ENCODE results near the gene TEX29. TPM values are rescaled to one million over a fixed set of nuclear protein-coding genes. Genes with fewer than 3 reads are reported as not detected.
A peak's percentile ranks its signal among the peaks of the same experiment; 100 is the strongest.

Gene TEX29
- total RNA-seq: under 1 TPM; 0.51 to 0.80 TPM

DNA sequence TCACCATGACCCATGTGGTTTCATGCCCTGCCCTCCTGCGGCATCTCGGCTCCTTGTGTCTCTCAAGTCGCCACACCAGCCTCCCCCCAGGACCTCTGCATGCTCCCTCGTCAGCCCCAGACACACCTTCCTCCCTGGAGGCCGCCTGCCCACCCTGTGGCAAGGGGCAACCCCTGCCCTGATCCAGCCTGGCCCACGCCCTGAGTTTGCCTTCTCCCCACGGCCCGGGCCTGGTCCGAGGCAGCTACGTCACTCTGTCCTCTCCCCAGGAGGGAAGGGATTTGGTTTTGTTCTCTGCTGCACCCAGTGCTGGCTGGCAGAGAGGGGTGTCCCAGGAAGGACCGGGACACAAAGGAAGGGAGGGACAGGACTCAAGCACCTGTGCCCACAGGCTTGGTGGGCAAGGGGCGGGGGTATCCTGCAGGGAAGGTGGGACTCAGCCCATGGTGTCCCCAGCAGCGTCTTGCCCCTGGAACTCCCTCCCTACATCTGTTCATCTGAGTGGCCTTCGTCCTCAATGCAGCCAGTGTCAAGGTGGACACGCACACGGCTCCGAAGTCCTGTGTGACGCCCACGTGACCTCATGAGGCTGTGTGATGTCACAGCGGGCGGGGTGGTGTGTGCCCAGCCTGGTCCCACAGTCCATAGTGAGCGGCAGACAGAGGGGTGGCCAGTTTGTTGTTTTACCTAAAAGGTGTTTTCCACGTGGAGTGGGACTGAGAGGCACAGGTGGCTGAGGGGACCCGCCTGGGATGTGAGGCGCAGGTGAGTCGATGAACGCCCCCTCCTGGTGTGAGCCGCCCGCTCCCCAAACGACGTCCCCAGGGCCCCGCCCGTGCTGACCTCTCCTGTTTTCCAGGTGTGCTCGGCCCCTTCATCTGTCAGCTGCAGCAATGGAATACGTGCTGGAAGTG lies at the start of gene TEX29:
Gene TEX29 (plus strand): TSS at position 645 of the 914 bp plus-strand sequence. CDS start 249 bp downstream, at position 894.
- H3K27ac Mint-ChIP-seq: no peak within 1 kb of the TSS
- no peak for ATAC-seq (ENCODE audit: low read depth)
- H3K9me3 Mint-ChIP-seq: no peaks in the 10 kb centered on the region
- H3K4me3 Mint-ChIP-seq: no peak within 1 kb of the TSS
- POLR2A ChIA-PET: no interaction called here
- H3K4me1 Mint-ChIP-seq: no peaks in the 10 kb centered on the region
- H3K27me3 Mint-ChIP-seq: no peaks in the 10 kb centered on the region
- DNase-seq: no peak
- H3K36me3 Mint-ChIP-seq: peaks cover 2% of the 10 kb centered on the region

DNA sequence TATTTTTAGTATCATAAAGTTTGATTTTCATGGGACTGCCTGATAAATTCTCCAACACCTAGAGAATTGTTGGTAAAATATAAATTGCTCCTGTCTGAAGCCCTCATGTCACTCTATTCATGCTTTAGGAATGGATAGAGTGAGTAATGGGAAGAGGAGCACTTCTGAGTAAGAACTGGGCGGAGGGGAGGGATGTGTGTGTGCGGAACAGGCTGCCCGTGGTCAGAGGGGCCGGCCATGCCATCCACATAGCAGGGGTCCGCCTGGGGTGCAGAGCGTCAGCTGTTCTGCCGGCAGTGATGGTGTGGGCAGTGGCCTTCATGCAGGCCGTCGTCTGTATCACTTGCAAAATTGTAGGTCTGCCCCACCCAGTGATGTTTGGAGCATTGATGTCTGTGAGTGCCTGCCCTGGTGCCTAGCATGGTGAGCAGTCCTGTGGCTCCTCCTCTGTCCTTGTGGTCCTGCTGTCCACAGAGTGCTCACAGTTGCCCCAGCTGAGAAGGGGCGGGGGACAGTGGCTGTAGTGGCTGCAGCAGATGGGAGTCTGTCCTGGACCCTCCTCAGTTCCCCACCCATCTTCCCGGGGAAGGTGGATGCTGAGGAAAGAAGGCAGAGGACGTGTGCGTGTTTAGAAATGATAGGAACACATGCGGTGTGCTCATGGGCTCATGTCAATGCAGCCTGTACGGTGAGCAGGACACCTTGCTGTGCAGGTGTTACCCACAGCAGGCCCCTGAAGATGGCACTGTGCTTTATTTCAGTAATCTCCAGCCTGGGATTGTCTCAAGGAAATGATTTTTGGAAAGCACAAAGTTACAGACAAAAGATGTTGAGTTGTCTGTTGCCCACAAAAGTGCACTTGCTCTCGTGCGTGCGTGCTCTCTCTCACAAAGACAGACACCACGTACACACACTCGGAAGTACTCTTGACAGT lies 49.4 kb upstream of the TEX29 start:
- peaks cover 11% of the 10 kb centered on the region for H3K36me3 Mint-ChIP-seq
- H3K9me3 Mint-ChIP-seq: no peaks in the 10 kb centered on the region
- DNase-seq (no peak), ATAC-seq (ENCODE audit: low read depth) (no peak)
- H3K27me3 Mint-ChIP-seq: no peaks in the 10 kb centered on the region
- H3K27ac Mint-ChIP-seq: peak overlapping the region; percentile 26
- no peak overlapping the region for H3K4me3 Mint-ChIP-seq
- POLR2A ChIA-PET: no interaction called here
- peaks cover 4% of the 10 kb centered on the region for H3K4me1 Mint-ChIP-seq

DNA sequence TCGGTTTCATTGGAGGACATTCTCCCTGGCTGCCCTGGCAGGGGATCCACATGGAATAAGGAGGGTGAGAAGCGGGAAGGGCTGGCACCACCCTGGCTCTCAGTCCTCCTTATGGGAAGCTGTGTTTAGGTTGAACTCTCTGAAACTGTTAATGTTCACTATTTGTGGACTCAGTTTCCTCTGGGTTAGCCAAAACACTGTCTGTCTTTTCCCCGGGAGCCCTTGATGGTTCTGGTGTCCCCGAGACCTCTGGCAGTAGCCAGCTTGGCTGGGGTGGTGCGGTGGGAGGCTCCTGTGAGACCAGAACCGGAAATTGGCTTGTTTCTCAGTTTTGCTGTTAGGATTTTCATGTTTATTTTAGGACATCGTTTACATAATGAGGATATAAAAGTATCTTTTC lies 48.3 kb upstream of the TEX29 start:
- H3K4me1 Mint-ChIP-seq: peaks cover 4% of the 10 kb centered on the region
- H3K27ac Mint-ChIP-seq: no peak overlapping the region
- H3K36me3 Mint-ChIP-seq: peaks cover 11% of the 10 kb centered on the region
- H3K4me3 Mint-ChIP-seq: no peak overlapping the region
- POLR2A ChIA-PET: no interaction called here
- H3K9me3 Mint-ChIP-seq: no peaks in the 10 kb centered on the region
- H3K27me3 Mint-ChIP-seq: no peaks in the 10 kb centered on the region
- ATAC-seq (ENCODE audit: low read depth): no peak
- DNase-seq: no peak

GRCh38 chr13:111275382-111275781 lies 45.1 kb upstream of the TEX29 start:
- Mint-ChIP-seq H3K9me3 (no peaks in the 10 kb centered on the region), H3K4me1 (peaks cover 6% of the 10 kb centered on the region), H3K27ac (no peak overlapping the region), H3K4me3 (no peak overlapping the region), H3K36me3 (peaks cover 11% of the 10 kb centered on the region), H3K27me3 (no peaks in the 10 kb centered on the region)
- POLR2A ChIA-PET: no interaction called here
- DNase-seq: no peak
- no peak for ATAC-seq (ENCODE audit: low read depth)

GRCh38 chr13:111275995-111276618 lies 44.3 kb upstream of the TEX29 start:
- ATAC-seq (ENCODE audit: low read depth): no peak

DNA sequence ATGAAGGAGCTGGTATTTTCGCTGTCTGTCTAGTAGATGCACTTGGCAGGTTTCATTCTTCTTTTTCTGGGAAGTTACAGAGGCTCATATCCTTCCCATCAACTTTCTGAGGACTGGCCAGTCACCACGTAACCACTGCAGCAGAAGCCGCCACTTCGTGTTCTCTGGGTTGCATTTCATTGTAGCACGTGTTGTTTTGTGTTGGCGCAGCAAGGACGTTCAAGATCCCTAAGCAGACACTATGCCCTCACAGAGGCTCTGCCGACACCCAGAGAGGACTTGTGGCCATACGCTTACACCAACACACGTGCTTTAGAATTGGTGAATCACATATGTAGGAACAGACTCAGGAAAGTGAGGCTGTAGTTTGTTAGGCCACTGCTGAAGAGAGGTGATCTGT lies 42.2 kb upstream of the TEX29 start:
- DNase-seq (no peak), ATAC-seq (ENCODE audit: low read depth) (no peak)
- Mint-ChIP-seq H3K36me3 (peaks cover 10% of the 10 kb centered on the region), H3K27ac (no peak overlapping the region), H3K9me3 (no peaks in the 10 kb centered on the region), H3K27me3 (no peaks in the 10 kb centered on the region), H3K4me3 (no peak overlapping the region), H3K4me1 (peaks cover 6% of the 10 kb centered on the region)
- POLR2A ChIA-PET: no interaction called here

More at GRCh38 chr13:111275995-111276618, 44.3 kb upstream of the TEX29 start:
- Mint-ChIP-seq H3K9me3 (no peaks in the 10 kb centered on the region), H3K4me3 (no peak overlapping the region), H3K27ac (no peak overlapping the region), H3K27me3 (no peaks in the 10 kb centered on the region), H3K36me3 (peaks cover 9% of the 10 kb centered on the region), H3K4me1 (peaks cover 4% of the 10 kb centered on the region)
- no peak for DNase-seq
- POLR2A ChIA-PET: no interaction called here

DNA sequence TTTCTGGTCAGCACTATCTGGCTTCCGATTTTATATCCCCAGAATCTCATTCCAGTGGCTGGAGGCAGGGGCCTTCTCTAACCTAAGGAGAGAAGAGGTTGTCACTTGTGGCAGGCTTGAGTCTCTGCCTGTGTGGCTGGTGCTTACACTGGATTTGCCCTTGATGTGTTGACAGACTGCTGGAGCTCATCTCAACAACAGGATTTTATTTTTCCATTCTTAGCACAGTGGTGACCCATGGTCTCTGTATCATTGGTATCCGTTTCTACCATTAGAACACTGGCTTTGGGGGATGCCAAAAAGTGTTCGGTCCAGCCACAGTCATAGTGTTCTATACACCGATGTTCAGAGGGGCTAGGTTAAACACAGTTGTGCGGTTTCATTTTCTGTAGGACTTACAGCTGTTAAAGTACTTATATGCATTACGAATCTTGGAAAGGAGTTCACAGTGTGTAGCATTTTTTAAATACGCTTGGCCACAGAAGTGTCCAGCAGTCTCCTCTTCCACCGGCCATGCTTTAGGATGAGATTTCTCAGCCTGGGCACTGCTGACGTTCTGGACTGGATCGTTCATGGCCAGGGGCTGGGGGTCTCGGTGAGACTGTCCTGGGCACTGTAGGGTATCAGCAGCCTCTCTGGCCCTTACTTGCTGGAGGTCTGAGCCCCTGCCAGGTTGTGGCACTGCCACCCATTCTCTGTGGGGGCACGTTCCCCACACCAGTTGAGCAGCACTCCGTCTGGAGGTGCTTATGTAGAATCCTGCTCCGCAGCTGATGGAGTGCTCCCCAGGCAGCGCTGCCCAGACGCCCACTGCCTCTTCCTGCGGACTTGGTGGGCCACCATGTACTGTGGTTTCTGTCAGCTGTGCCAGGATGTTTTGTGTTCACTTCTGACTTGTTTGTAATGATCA lies 41.4 kb upstream of the TEX29 start:
- DNase-seq (no peak), ATAC-seq (ENCODE audit: low read depth) (no peak)
- Mint-ChIP-seq H3K27me3 (no peaks in the 10 kb centered on the region), H3K36me3 (peaks cover 13% of the 10 kb centered on the region), H3K9me3 (no peaks in the 10 kb centered on the region), H3K27ac (no peak overlapping the region), H3K4me1 (peaks cover 6% of the 10 kb centered on the region), H3K4me3 (no peak overlapping the region)
- POLR2A ChIA-PET: interaction anchor here (0.6 kb wide), 1 partner anchor 945 kb away, joined by 4 read pairs; no protein-coding TSS in a partner anchor

GRCh38 chr13:111280226-111280625 lies 40.2 kb upstream of the TEX29 start:
- H3K36me3 Mint-ChIP-seq: peaks cover 17% of the 10 kb centered on the region
- ATAC-seq (ENCODE audit: low read depth): no peak
- H3K27ac Mint-ChIP-seq: no peak overlapping the region
- no peaks in the 10 kb centered on the region for H3K27me3 Mint-ChIP-seq
- no peak for DNase-seq
- peaks cover 6% of the 10 kb centered on the region for H3K4me1 Mint-ChIP-seq
- POLR2A ChIA-PET: no interaction called here
- H3K4me3 Mint-ChIP-seq: no peak overlapping the region
- H3K9me3 Mint-ChIP-seq: no peaks in the 10 kb centered on the region

DNA sequence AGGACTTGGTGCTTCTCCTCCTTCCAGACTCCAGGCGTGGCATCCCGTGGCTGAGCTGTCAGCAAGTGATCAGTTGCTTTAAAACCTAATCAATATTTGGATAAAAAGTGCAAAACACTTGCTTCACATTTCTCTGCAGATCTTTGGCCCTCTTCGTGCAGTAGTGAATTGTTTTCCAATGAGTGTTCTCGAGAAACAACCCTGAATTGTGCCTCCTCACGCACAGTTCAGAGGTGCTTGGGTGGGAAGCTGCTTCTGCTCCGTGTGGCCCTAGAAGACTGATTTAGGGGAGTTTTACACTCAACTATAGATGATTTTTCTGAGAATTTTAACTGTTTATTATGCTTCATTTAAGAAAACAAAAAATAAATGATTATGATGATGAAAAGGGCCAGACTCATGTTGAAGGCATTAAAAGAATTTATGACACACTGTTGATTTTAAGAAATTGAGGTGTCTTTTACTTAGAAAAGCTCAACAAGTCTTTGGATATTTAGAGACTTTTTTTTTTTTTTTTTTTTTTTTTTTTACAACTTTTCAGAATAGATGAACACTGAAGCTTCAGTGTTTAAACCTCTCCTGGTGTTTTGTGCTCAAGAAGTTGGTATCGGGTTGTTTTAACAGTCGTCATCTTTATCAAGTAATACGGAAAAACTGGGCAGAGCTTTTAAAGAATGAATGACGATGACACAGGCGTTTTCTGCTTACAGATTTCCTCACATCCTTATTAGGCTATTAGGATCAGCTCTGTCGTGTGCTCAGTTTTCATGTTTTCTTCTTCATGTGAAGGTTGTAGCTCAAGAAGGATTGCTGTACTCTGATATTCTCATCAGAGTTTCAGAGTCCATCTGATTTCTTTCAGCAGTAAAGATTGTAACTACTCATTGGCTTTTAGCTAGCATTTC lies 39.5 kb upstream of the TEX29 start:
- H3K36me3 Mint-ChIP-seq: peaks cover 16% of the 10 kb centered on the region
- DNase-seq (no peak), ATAC-seq (ENCODE audit: low read depth) (no peak)
- peaks cover 5% of the 10 kb centered on the region for H3K4me1 Mint-ChIP-seq
- POLR2A ChIA-PET: no interaction called here
- H3K9me3 Mint-ChIP-seq: no peaks in the 10 kb centered on the region
- no peak overlapping the region for H3K27ac Mint-ChIP-seq
- no peaks in the 10 kb centered on the region for H3K27me3 Mint-ChIP-seq
- H3K4me3 Mint-ChIP-seq: no peak overlapping the region

- no peak for ATAC-seq (ENCODE audit: low read depth)
- DNase-seq: no peak
- Mint-ChIP-seq H3K36me3 (peaks cover 19% of the 10 kb centered on the region), H3K4me1 (peaks cover 4% of the 10 kb centered on the region), H3K27me3 (no peaks in the 10 kb centered on the region), H3K9me3 (no peaks in the 10 kb centered on the region), H3K4me3 (no peak overlapping the region), H3K27ac (no peak overlapping the region)
- POLR2A ChIA-PET: no interaction called here
These were observed 38.6 kb upstream of the TEX29 start for GRCh38 chr13:111281751-111282311.

DNA sequence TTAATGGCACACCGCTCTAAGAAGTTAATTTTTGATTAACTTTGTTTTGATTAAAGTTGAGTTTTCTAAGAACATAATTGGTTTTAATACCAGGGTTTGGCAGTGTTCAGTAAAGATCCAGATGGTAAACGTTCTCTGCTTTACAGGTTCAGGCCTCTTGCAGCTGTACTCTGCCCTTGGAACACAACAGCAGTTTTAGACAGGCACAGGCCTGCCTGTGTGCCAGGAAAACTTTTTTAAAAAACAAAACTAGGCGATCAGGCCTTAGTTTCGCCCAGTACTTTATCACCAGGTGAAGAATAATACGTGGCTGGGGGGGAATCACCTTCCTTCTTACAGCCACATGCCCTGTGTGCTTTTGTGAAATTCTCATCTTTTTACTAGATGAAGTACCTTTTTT lies 38.0 kb upstream of the TEX29 start:
- DNase-seq (no peak), ATAC-seq (ENCODE audit: low read depth) (no peak)
- H3K27me3 Mint-ChIP-seq: no peaks in the 10 kb centered on the region
- H3K9me3 Mint-ChIP-seq: no peaks in the 10 kb centered on the region
- H3K4me3 Mint-ChIP-seq: no peak overlapping the region
- POLR2A ChIA-PET: no interaction called here
- peaks cover 21% of the 10 kb centered on the region for H3K36me3 Mint-ChIP-seq
- H3K27ac Mint-ChIP-seq: no peak overlapping the region
- H3K4me1 Mint-ChIP-seq: peaks cover 4% of the 10 kb centered on the region

Measured in activated naive CD8-positive, alpha-beta T cell treated with anti-CD3 and anti-CD28 coated beads, Interleukin-2, amount 10 ng/mL, durations not matched to agents 7 days and 5 days (primary cell).